ENCODE measurements around the gene AGTR1.

AGTR1 gene

GRCh38 chr3:148758303-148758884 is 60.7 kb downstream of the AGTR1 start:
- DNase-seq (ENCODE audit: extremely low spot score), result no peak
- CTCF ChIA-PET, result interaction anchor here (0.9 to 1.7 kb wide), 3 partner anchors 9 to 537 kb away, joined by 3 to 4 read pairs (median 3); no protein-coding TSS in a partner anchor
- POLR2A ChIA-PET, result no interaction called here
- TF ChIP-seq CTCF (IDR thresholded peaks at IDR 0.05; ENCODE audit: control extremely low read depth, extremely low read depth, low read depth, missing control alignments), result no peak

- POLR2A ChIA-PET, result no interaction called here
- no peak for DNase-seq (ENCODE audit: extremely low spot score)
- TF ChIP-seq CTCF (IDR thresholded peaks at IDR 0.05; ENCODE audit: control extremely low read depth, extremely low read depth, low read depth, missing control alignments), result no peak
- CTCF ChIA-PET, result interaction anchor here (0.9 to 1.4 kb wide), 2 partner anchors 8 to 536 kb away, joined by 3 read pairs; no protein-coding TSS in a partner anchor
Measured at GRCh38 chr3:148759430-148759829, 61.7 kb downstream of the AGTR1 start.

GRCh38 chr3:148763156-148763680 is 65.5 kb downstream of the AGTR1 start:
- CTCF ChIA-PET, result no interaction called here

GRCh38 chr3:148763986-148764935 is 66.6 kb downstream of the AGTR1 start:
- DNase-seq (ENCODE audit: extremely low spot score), result no peak
- ChIA-PET CTCF (interaction anchor here (0.8 kb wide), 1 partner anchor 179 kb away, joined by 3 read pairs; no protein-coding TSS in a partner anchor), POLR2A (no interaction called here)
- TF ChIP-seq CTCF (IDR thresholded peaks at IDR 0.05; ENCODE audit: control extremely low read depth, extremely low read depth, low read depth, missing control alignments), result no peak

More at GRCh38 chr3:148763156-148763680, 65.5 kb downstream of the AGTR1 start:
- POLR2A ChIA-PET, result no interaction called here
- no peak for DNase-seq (ENCODE audit: extremely low spot score)
- TF ChIP-seq CTCF (IDR thresholded peaks at IDR 0.05; ENCODE audit: control extremely low read depth, extremely low read depth, low read depth, missing control alignments), result no peak

- no peak for DNase-seq (ENCODE audit: extremely low spot score)
- CTCF ChIA-PET, result no interaction called here
- POLR2A ChIA-PET, result no interaction called here
- TF ChIP-seq CTCF (IDR thresholded peaks at IDR 0.05; ENCODE audit: control extremely low read depth, extremely low read depth, low read depth, missing control alignments), result no peak
Measured at GRCh38 chr3:148772361-148772760, 74.7 kb downstream of the AGTR1 start.

- no peak for DNase-seq (ENCODE audit: extremely low spot score)
- no peak for TF ChIP-seq CTCF (IDR thresholded peaks at IDR 0.05; ENCODE audit: control extremely low read depth, extremely low read depth, low read depth, missing control alignments)
- CTCF ChIA-PET, result no interaction called here
- POLR2A ChIA-PET, result interaction anchor here (0.6 kb wide), 1 partner anchor 21 kb away, joined by 3 read pairs; no protein-coding TSS in a partner anchor
Measured at GRCh38 chr3:148772835-148773234, 75.1 kb downstream of the AGTR1 start.
